ENCODE results near the gene EVA1A. TPM values are rescaled to one million over a fixed set of nuclear protein-coding genes. Genes with fewer than 3 reads are reported as not detected.
"Not testable (repeated sequence)": the region's sequence is repeated elsewhere in the genome, so short reads cannot be mapped to it uniquely, and the experiment has no call there.

EVA1A gene
- total RNA-seq, 1 donor from 2014 or later = 19.9 TPM

DNA sequence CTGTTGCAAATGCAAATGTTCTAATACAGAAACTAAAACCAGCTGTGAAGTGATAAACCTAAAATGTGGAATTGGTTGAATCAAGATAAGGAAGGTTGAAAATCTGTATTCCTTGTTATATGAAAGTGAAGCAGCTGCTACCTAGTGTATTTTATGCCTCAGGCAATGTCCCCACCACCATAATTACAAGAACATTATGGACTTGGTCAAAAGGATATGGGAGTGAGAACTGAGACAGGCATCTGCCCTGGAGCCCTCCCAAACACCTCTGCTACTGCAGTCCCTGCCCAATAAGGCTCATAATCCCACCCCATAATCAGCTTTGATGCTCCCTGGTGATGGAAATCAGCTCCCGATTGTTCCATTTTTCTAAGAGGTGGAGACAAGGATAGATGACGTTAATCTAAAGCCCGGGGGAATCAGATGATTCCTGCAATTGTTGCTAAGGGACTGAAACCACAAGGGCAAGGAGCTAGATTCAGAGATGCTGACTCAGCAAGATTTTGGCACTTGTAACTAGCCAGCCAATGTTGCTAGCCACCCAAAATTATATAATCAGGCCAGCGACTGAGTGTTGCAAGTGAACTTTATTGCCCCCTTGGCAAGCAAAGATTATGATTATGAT, 69.5 kb downstream of the EVA1A start:
- H3K4me3 Mint-ChIP-seq (ENCODE audit: unreplicated experiment) = no peak overlapping the region
- H3K27me3 Mint-ChIP-seq (ENCODE audit: unreplicated experiment) = no peaks in the 10 kb centered on the region
- TF ChIP-seq, protein P1, sequence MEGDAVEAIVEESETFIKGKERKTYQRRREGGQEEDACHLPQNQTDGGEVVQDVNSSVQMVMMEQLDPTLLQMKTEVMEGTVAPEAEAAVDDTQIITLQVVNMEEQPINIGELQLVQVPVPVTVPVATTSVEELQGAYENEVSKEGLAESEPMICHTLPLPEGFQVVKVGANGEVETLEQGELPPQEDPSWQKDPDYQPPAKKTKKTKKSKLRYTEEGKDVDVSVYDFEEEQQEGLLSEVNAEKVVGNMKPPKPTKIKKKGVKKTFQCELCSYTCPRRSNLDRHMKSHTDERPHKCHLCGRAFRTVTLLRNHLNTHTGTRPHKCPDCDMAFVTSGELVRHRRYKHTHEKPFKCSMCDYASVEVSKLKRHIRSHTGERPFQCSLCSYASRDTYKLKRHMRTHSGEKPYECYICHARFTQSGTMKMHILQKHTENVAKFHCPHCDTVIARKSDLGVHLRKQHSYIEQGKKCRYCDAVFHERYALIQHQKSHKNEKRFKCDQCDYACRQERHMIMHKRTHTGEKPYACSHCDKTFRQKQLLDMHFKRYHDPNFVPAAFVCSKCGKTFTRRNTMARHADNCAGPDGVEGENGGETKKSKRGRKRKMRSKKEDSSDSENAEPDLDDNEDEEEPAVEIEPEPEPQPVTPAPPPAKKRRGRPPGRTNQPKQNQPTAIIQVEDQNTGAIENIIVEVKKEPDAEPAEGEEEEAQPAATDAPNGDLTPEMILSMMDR (IDR thresholded peaks at IDR 0.05; ENCODE audit: unreplicated experiment) = no peak
- no peak for DNase-seq (ENCODE audit: low spot score)
- no peaks in the 10 kb centered on the region for H3K9me3 Mint-ChIP-seq (ENCODE audit: unreplicated experiment)
- peaks cover 9% of the 10 kb centered on the region for H3K36me3 Mint-ChIP-seq (ENCODE audit: low read depth, unreplicated experiment)
- no peak overlapping the region for H3K27ac Mint-ChIP-seq (ENCODE audit: unreplicated experiment)
- peaks cover 12% of the 10 kb centered on the region for H3K4me1 Mint-ChIP-seq (ENCODE audit: unreplicated experiment)

DNA sequence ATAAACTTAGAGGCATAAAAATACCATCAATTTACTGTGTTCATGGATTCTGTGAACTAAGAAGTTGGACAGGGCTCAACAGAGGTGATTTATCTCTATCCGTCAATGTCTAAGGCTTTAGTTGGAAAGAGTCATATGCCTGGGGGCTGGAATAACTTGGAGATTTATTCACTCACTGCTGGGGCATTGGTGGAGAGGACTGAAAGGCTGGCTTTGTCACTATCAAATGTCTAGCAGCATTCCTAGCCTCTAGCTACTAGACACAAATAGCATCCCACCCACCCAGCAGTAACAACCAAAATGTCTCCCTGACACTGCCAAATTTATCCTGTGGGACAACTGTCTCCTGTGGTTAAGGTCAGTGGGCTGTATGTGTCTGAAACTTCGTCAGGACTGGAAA, 71.0 kb downstream of the EVA1A start:
- TF ChIP-seq, protein P1 (IDR thresholded peaks at IDR 0.05; ENCODE audit: unreplicated experiment) = no peak
- DNase-seq (ENCODE audit: low spot score) = no peak
- Mint-ChIP-seq H3K4me1 (ENCODE audit: unreplicated experiment) (peaks cover 7% of the 10 kb centered on the region), H3K27me3 (ENCODE audit: unreplicated experiment) (no peaks in the 10 kb centered on the region), H3K27ac (ENCODE audit: unreplicated experiment) (no peak overlapping the region), H3K9me3 (ENCODE audit: unreplicated experiment) (no peaks in the 10 kb centered on the region), H3K36me3 (ENCODE audit: low read depth, unreplicated experiment) (peaks cover 9% of the 10 kb centered on the region), H3K4me3 (ENCODE audit: unreplicated experiment) (no peak overlapping the region)

DNA sequence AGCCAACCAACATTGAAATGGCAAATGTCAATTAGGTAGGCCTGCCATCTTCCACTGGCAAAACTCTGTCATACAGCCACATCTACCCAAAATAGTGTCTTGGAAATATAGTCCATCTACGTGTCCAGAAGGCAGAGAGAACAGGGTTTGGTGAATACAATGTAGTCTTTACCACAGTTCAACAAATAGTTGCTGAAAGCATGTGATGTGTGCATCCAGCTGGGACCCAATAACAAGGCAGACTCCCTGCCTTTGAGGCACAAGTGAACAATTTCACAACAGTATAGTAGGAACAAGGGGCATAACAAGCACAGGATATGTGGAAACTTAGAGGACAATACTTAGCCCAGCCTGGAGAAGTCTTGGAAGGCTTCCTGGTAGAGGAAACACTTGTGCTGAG, 72.6 kb downstream of the EVA1A start:
- no peak for DNase-seq (ENCODE audit: low spot score)
- Mint-ChIP-seq H3K36me3 (ENCODE audit: low read depth, unreplicated experiment) (peaks cover 5% of the 10 kb centered on the region), H3K4me3 (ENCODE audit: unreplicated experiment) (no peak overlapping the region), H3K27me3 (ENCODE audit: unreplicated experiment) (no peaks in the 10 kb centered on the region), H3K4me1 (ENCODE audit: unreplicated experiment) (peaks cover 4% of the 10 kb centered on the region), H3K9me3 (ENCODE audit: unreplicated experiment) (no peaks in the 10 kb centered on the region), H3K27ac (ENCODE audit: unreplicated experiment) (no peak overlapping the region)
- TF ChIP-seq, protein P1 (IDR thresholded peaks at IDR 0.05; ENCODE audit: unreplicated experiment) = no peak

DNA sequence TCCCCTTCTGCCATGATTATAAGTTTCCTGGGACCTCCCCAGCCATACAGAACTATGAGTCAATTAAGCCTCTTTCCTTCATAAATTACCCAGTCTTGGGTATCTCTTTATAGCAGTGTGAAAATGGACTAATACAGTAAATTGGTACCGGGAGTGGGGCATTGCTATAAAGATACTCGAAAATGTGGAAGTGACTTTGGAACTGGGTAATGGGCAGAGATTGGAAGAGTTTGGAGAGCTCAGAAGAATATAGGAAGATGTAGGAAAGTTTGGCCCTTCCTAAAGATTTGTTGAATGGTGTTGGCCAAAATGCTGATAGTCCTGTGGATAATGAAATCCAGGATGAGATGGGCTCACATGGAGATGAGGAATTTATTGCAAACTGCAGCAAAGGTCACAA, 74.0 kb downstream of the EVA1A start:
- not testable (repeated sequence) for H3K4me1 Mint-ChIP-seq (ENCODE audit: unreplicated experiment); H3K27ac Mint-ChIP-seq (ENCODE audit: unreplicated experiment); DNase-seq (ENCODE audit: low spot score); H3K27me3 Mint-ChIP-seq (ENCODE audit: unreplicated experiment); H3K4me3 Mint-ChIP-seq (ENCODE audit: unreplicated experiment); H3K36me3 Mint-ChIP-seq (ENCODE audit: low read depth, unreplicated experiment); H3K9me3 Mint-ChIP-seq (ENCODE audit: unreplicated experiment)

DNA sequence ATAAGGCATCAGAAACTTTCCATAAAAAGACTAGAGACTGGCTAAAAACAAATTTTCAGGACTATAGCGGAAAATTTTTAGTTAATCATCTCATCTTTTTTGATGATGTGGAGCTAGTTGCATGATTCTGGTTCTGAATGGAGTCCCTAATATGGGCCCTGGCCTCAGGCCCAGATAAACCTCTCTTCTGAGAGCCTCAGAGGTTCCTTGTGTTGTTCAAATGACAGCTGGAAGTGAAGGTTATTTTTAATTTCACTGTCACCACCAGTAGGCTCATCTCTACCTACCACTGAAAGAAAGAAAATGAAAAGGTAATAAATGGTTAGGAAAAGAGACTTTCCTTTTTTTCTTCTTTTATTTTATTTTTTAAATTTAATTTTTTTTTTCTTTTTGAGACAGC, 75.9 kb downstream of the EVA1A start:
- Mint-ChIP-seq H3K9me3 (ENCODE audit: unreplicated experiment) (no peaks in the 10 kb centered on the region), H3K4me3 (ENCODE audit: unreplicated experiment) (no peak overlapping the region), H3K27me3 (ENCODE audit: unreplicated experiment) (no peaks in the 10 kb centered on the region), H3K36me3 (ENCODE audit: low read depth, unreplicated experiment) (peaks cover 3% of the 10 kb centered on the region), H3K4me1 (ENCODE audit: unreplicated experiment) (peaks cover 7% of the 10 kb centered on the region), H3K27ac (ENCODE audit: unreplicated experiment) (no peak overlapping the region)
- DNase-seq (ENCODE audit: low spot score) = no peak
- TF ChIP-seq, protein P1 (IDR thresholded peaks at IDR 0.05; ENCODE audit: unreplicated experiment) = no peak
